Measurements from ENCODE around the gene LAIR2. TPM values are rescaled to one million over a fixed set of nuclear protein-coding genes. Genes with fewer than 3 reads are reported as not detected.
A peak's percentile ranks its signal among the peaks of the same experiment; 100 is the strongest.

Gene LAIR2
- total and polyA plus RNA-seq, 10 of the 15 experiments (the other 5 are each of a cell fraction or from before 2014, with no cell fraction given), result not detected

GRCh38 chr19:54551293-54551692 lies 48.7 kb downstream of the LAIR2 start (continued):
- TF ChIP-seq POLR2AphosphoS2 (IDR thresholded peaks at IDR 0.05; ENCODE audit: low read depth, low read length) (no peak), IKZF1 (conservative IDR thresholded peaks at IDR 0.05) (peak; percentile 64), TCF12 (IDR thresholded peaks at IDR 0.05; ENCODE audit: low read depth, low read length) (peak; percentile 87; the same call in 1 of the 2 replicates), IKZF2 (IDR thresholded peaks at IDR 0.05) (peak in 1 of 2 experiments; percentile 60; a peak in 1 of 4 replicates), GABPA (IDR thresholded peaks at IDR 0.05; ENCODE audit: low read depth) (peak; percentile 21; the same call in 1 of the 2 replicates), NBN (IDR thresholded peaks at IDR 0.05) (no peak), EED (IDR thresholded peaks at IDR 0.05; ENCODE audit: low read depth) (peak; percentile 23; the same call in 1 of the 2 replicates), CUX1 (IDR thresholded peaks at IDR 0.05; ENCODE audit: insufficient replicate concordance, low read depth, low read length) (no peak), FOS (IDR thresholded peaks at IDR 0.05; ENCODE audit: borderline replicate concordance, extremely low read depth, insufficient read length) (no peak), SMAD1 (IDR thresholded peaks at IDR 0.05; ENCODE audit: low read depth, partially characterized antibody) (no peak), SRF (IDR thresholded peaks at IDR 0.05; ENCODE audit: low read depth in 2 of 2, low read length in 2 of 2) (no peak), BCL11A (IDR thresholded peaks at IDR 0.05; ENCODE audit: low read depth, low read length) (peak; percentile 70; the same call in 1 of the 2 replicates), ZNF622 (IDR thresholded peaks at IDR 0.05) (no peak), BMI1 (IDR thresholded peaks at IDR 0.05; ENCODE audit: borderline replicate concordance) (no peak), NRF1 (conservative IDR thresholded peaks at IDR 0.05; ENCODE audit: low read depth, low read length) (no peak), MTA2 (IDR thresholded peaks at IDR 0.05; ENCODE audit: low read depth) (peak; percentile 85), NR2F1 (conservative IDR thresholded peaks at IDR 0.05) (peak; percentile 59), ELK1 (IDR thresholded peaks at IDR 0.05; ENCODE audit: low read depth, low read length) (no peak), ZNF207 (IDR thresholded peaks at IDR 0.05; ENCODE audit: borderline replicate concordance) (no peak), FOXK2 (IDR thresholded peaks at IDR 0.05) (peak; percentile 40; the same call in 1 of the 2 replicates), CEBPB (IDR thresholded peaks at IDR 0.05; ENCODE audit: borderline replicate concordance in 1 of 2, low read depth in 2 of 2, low read length in 2 of 2) (no peak), CREM (IDR thresholded peaks at IDR 0.05; ENCODE audit: low read depth) (peak; percentile 53), DPF2 (IDR thresholded peaks at IDR 0.05) (no peak), ESRRA (IDR thresholded peaks at IDR 0.05; ENCODE audit: low read length) (no peak), LARP7 (IDR thresholded peaks at IDR 0.05) (no peak), CTCF (IDR thresholded peaks at IDR 0.05 in 2 of 3, conservative IDR thresholded peaks at IDR 0.05 in 1 of 3; ENCODE audit: control insufficient read depth in 2 of 3, extremely low read depth in 1 of 3, insufficient read depth in 1 of 3, low read depth in 3 of 3, low read length in 3 of 3) (no peak)
